HepG2 (cell line): ENCODE measurements around the gene KCNJ4. TPM values are rescaled to one million over a fixed set of nuclear protein-coding genes. Genes with fewer than 3 reads are reported as not detected.

Source experiments
- ARNTL ChIP-seq: sonication (generic); formaldehyde crosslinking; IDR thresholded peaks from 2 replicates; pipeline ENCODE4 v1.4.0; 2020; ENCODE audit warnings: mild to moderate bottlenecking, missing genetic modification reagents
- HNF4G ChIP-seq, 2 experiments: sonication (generic) in 1 of 2; formaldehyde crosslinking in 1 of 2; IDR thresholded peaks; 2 replicates each; pipeline versions ENCODE4 v1.4.0 to v1.6.1; 2011 to 2020; ENCODE audit warnings: borderline replicate concordance in 2 of 2, low read depth in 2 of 2, mild to moderate bottlenecking in 2 of 2, low read length in 1 of 2, missing genetic modification reagents in 1 of 2, moderate library complexity in 1 of 2
- HOXA3 ChIP-seq: sonication (generic); formaldehyde crosslinking; IDR thresholded peaks from 2 replicates; pipeline ENCODE4 v1.5.0; 2020; ENCODE audit warnings: missing genetic modification reagents
- IKZF4 ChIP-seq: sonication (generic); formaldehyde crosslinking; IDR thresholded peaks from 2 replicates; pipeline ENCODE4 v1.5.1; 2020; ENCODE audit warnings: borderline replicate concordance, mild to moderate bottlenecking, low read depth, missing genetic modification reagents; ENCODE audit errors: not compliant biosample characterization
- KDM5A ChIP-seq: fragments of 200-600 bp; sonication (generic); IDR thresholded peaks from 2 replicates; pipeline ENCODE4 v1.7.0; 2018; ENCODE audit warnings: antibody characterized with exemption, mild to moderate bottlenecking, low read length, borderline replicate concordance
- MTA1 ChIP-seq: sonication (generic); formaldehyde crosslinking; IDR thresholded peaks from 2 replicates; pipeline ENCODE4 v1.4.0; 2020; ENCODE audit warnings: missing genetic modification reagents, mild to moderate bottlenecking, borderline replicate concordance
- NFIC ChIP-seq: IDR thresholded peaks from 2 replicates; pipeline ENCODE4 v1.6.1; 2012; ENCODE audit warnings: mild to moderate bottlenecking, low read length, inconsistent platforms
- NFKB2 ChIP-seq: sonication (generic); formaldehyde crosslinking; IDR thresholded peaks from 2 replicates; pipeline ENCODE4 v1.4.0; 2020; ENCODE audit warnings: missing genetic modification reagents, borderline replicate concordance
- NR2C2 ChIP-seq: sonication (generic); formaldehyde crosslinking; IDR thresholded peaks from 2 replicates; pipeline ENCODE4 v1.4.0; 2020; ENCODE audit warnings: missing genetic modification reagents, mild to moderate bottlenecking, moderate library complexity, borderline replicate concordance
- RARA ChIP-seq: IDR thresholded peaks from 2 replicates; pipeline ENCODE4 v1.6.1; 2016; ENCODE audit warnings: missing genetic modification reagents, missing compliant biosample characterization
- RXRB ChIP-seq: IDR thresholded peaks from 2 replicates; pipeline ENCODE4 v1.6.1; 2016; ENCODE audit warnings: borderline replicate concordance, missing genetic modification reagents, missing compliant biosample characterization
- SIN3A ChIP-seq: IDR thresholded peaks from 2 replicates; pipeline ENCODE4 v1.6.1; 2011; ENCODE audit warnings: low read depth, mild to moderate bottlenecking, control low read depth, low read length, borderline replicate concordance
- ZNF7 ChIP-seq: IDR thresholded peaks from 2 replicates; pipeline ENCODE4 v1.6.1; 2016; ENCODE audit warnings: missing biosample characterization, missing genetic modification reagents
- ZNF775 ChIP-seq: sonication (generic); formaldehyde crosslinking; IDR thresholded peaks from 2 replicates; pipeline ENCODE4 v1.4.0; 2020; ENCODE audit warnings: missing genetic modification reagents, mild to moderate bottlenecking, moderate library complexity, borderline replicate concordance
- polyA plus RNA-seq, 8 experiments: library from polyadenylated mRNA; depleted of rRNA in 3 of 8; stranded (reverse) in 7 of 8; unstranded in 1 of 8; fragments of >200 nt; fragmentation: Illumina TruSeq in 4 of 8; extraction: Trizol in 4 of 8; gene quantifications; 2 replicates each; pipeline versions ENCODE4 v1.2.1 to v1.2.3, GENCODE V29; 2011 to 2016; ENCODE audit warnings: low read depth in 4 of 8, missing spikeins in 1 of 8, mixed read lengths in 1 of 8; ENCODE audit not compliant: insufficient read depth in 1 of 8
- total RNA-seq, 5 experiments: library from RNA; depleted of rRNA; stranded (reverse); fragments of >200 nt; fragmentation: Illumina TruSeq; extraction: Trizol; gene quantifications; 2 replicates each; pipeline ENCODE4 v1.2.3, GENCODE V29; 2016; ENCODE audit warnings: low read depth in 1 of 5
- TF ChIP-seq, protein P1 (sequence below): sonication (generic); formaldehyde crosslinking; conservative IDR thresholded peaks from 2 replicates; pipeline ENCODE4 v1.4.0; 2020; ENCODE audit warnings: mild to moderate bottlenecking, missing genetic modification reagents, moderate library complexity
- TF ChIP-seq, protein P2 (sequence below): IDR thresholded peaks from 2 replicates; pipeline ENCODE4 v1.6.1; 2016; ENCODE audit warnings: missing compliant biosample characterization, missing genetic modification reagents, borderline replicate concordance
- TF ChIP-seq, protein P3 (sequence below): IDR thresholded peaks from 2 replicates; pipeline ENCODE4 v1.6.1; 2016; ENCODE audit warnings: mild to moderate bottlenecking
- TF ChIP-seq, protein P4 (sequence below), 2 experiments: IDR thresholded peaks; 2 replicates each; pipeline ENCODE4 v1.6.1; 2011 to 2012; ENCODE audit warnings: low read length in 2 of 2, borderline replicate concordance in 1 of 2, low read depth in 1 of 2, mild to moderate bottlenecking in 1 of 2, moderate library complexity in 1 of 2

The KCNJ4 gene
- total and polyA plus RNA-seq, 2 of the 13 experiments (the other 11 are each of a cell fraction or from before 2014, with no cell fraction given): not detected

DNA sequence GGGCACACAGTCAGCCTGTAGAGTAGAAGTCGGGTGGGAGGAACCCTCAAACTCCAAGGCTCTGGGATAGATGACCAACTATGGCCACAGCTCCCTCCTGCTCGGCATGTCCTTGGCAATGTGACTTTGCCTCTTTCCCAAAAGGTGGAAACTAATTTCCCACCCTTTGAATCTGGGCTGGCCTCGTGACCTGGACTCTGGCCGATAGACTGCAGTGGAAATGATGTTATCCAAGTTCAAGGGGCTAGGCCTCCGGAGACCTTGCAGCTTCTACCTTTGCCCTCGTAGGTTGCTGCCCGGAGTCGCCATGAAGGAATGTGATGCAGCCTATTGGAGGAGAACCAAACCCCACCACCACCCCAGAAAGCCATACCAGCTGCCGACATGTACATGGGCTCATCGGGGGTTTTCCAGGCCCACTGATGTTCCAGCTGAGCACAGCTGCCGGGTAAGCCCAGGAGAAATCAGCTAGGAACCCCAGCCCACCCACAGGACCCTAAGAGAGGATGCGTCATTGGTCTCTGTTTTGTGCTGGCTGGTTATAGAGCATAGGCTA lies 30.4 kb downstream of the KCNJ4 start (continued):
- TF ChIP-seq, protein P1, sequence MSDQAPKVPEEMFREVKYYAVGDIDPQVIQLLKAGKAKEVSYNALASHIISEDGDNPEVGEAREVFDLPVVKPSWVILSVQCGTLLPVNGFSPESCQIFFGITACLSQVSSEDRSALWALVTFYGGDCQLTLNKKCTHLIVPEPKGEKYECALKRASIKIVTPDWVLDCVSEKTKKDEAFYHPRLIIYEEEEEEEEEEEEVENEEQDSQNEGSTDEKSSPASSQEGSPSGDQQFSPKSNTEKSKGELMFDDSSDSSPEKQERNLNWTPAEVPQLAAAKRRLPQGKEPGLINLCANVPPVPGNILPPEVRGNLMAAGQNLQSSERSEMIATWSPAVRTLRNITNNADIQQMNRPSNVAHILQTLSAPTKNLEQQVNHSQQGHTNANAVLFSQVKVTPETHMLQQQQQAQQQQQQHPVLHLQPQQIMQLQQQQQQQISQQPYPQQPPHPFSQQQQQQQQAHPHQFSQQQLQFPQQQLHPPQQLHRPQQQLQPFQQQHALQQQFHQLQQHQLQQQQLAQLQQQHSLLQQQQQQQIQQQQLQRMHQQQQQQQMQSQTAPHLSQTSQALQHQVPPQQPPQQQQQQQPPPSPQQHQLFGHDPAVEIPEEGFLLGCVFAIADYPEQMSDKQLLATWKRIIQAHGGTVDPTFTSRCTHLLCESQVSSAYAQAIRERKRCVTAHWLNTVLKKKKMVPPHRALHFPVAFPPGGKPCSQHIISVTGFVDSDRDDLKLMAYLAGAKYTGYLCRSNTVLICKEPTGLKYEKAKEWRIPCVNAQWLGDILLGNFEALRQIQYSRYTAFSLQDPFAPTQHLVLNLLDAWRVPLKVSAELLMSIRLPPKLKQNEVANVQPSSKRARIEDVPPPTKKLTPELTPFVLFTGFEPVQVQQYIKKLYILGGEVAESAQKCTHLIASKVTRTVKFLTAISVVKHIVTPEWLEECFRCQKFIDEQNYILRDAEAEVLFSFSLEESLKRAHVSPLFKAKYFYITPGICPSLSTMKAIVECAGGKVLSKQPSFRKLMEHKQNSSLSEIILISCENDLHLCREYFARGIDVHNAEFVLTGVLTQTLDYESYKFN (CRISPR knock-in tag): peak; percentile 34; the same call in 1 of the 2 replicates
- TF ChIP-seq ZNF7 (CRISPR knock-in tag) (no peak), NFIC (no peak), ZNF775 (no peak), IKZF4 (CRISPR knock-in tag) (no peak), NR2C2 (CRISPR knock-in tag) (peak; percentile 49; the same call in 1 of the 2 replicates), RXRB (CRISPR knock-in tag) (peak; percentile 62; the same call in 1 of the 2 replicates), NFKB2 (no peak), ARNTL (0 out of 2 replicates have a peak, but pooled peaks have one; percentile 20), RARA (CRISPR knock-in tag) (peak; percentile 66), MTA1 (CRISPR knock-in tag) (0 out of 2 replicates have a peak, but pooled peaks have one; percentile 1), HOXA3 (CRISPR knock-in tag) (no peak; the same call in 1 of the 2 replicates), HNF4G (IDR thresholded peaks at IDR 0.05; ENCODE audit: borderline replicate concordance, low read depth, low read length) (peak; percentile 62), HNF4G (CRISPR knock-in tag; IDR thresholded peaks at IDR 0.05; ENCODE audit: borderline replicate concordance, low read depth) (no peak), SIN3A (no peak), KDM5A (no peak)
- TF ChIP-seq, protein P2, sequence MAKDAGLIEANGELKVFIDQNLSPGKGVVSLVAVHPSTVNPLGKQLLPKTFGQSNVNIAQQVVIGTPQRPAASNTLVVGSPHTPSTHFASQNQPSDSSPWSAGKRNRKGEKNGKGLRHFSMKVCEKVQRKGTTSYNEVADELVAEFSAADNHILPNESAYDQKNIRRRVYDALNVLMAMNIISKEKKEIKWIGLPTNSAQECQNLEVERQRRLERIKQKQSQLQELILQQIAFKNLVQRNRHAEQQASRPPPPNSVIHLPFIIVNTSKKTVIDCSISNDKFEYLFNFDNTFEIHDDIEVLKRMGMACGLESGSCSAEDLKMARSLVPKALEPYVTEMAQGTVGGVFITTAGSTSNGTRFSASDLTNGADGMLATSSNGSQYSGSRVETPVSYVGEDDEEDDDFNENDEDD (CRISPR knock-in tag): no peak
- TF ChIP-seq, protein P3, sequence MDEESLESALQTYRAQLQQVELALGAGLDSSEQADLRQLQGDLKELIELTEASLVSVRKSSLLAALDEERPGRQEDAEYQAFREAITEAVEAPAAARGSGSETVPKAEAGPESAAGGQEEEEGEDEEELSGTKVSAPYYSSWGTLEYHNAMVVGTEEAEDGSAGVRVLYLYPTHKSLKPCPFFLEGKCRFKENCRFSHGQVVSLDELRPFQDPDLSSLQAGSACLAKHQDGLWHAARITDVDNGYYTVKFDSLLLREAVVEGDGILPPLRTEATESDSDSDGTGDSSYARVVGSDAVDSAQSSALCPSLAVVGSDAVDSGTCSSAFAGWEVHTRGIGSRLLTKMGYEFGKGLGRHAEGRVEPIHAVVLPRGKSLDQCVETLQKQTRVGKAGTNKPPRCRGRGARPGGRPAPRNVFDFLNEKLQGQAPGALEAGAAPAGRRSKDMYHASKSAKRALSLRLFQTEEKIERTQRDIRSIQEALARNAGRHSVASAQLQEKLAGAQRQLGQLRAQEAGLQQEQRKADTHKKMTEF (CRISPR knock-in tag): 0 out of 2 replicates have a peak, but pooled peaks have one; percentile 22
- TF ChIP-seq, protein P4, sequence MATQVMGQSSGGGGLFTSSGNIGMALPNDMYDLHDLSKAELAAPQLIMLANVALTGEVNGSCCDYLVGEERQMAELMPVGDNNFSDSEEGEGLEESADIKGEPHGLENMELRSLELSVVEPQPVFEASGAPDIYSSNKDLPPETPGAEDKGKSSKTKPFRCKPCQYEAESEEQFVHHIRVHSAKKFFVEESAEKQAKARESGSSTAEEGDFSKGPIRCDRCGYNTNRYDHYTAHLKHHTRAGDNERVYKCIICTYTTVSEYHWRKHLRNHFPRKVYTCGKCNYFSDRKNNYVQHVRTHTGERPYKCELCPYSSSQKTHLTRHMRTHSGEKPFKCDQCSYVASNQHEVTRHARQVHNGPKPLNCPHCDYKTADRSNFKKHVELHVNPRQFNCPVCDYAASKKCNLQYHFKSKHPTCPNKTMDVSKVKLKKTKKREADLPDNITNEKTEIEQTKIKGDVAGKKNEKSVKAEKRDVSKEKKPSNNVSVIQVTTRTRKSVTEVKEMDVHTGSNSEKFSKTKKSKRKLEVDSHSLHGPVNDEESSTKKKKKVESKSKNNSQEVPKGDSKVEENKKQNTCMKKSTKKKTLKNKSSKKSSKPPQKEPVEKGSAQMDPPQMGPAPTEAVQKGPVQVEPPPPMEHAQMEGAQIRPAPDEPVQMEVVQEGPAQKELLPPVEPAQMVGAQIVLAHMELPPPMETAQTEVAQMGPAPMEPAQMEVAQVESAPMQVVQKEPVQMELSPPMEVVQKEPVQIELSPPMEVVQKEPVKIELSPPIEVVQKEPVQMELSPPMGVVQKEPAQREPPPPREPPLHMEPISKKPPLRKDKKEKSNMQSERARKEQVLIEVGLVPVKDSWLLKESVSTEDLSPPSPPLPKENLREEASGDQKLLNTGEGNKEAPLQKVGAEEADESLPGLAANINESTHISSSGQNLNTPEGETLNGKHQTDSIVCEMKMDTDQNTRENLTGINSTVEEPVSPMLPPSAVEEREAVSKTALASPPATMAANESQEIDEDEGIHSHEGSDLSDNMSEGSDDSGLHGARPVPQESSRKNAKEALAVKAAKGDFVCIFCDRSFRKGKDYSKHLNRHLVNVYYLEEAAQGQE (IDR thresholded peaks at IDR 0.05; ENCODE audit: borderline replicate concordance in 1 of 2, low read depth in 1 of 2, low read length in 2 of 2): no peak
